Left lung (tissue), 10 donors: ENCODE measurements around the gene STEAP1B. TPM values are rescaled to one million over a fixed set of nuclear protein-coding genes. Genes with fewer than 3 reads are reported as not detected.
"Not testable (repeated sequence)": the region's sequence is repeated elsewhere in the genome, so short reads cannot be mapped to it uniquely, and the experiment has no call there.

Experiments used
- ATAC-seq: fragments of 200-7000 bp; cut with Tn5 transposase; one replicate; pipeline ENCODE4 v1.9.1; 2020; ENCODE audit warnings: moderate library complexity
- DNase-seq, 4 donors: peaks; one replicate each; pipeline ENCODE4 v3.0.0-alpha.2; 2013 to 2020
- H3K27ac ChIP-seq, 2 donors: fragments of 200-600 bp; sonication (generic) in 1 of 2; one replicate each; pipeline versions ENCODE4 v1.5.0 to v1.8.0; 2020 to 2021
- H3K27me3 ChIP-seq, 2 donors: fragments of 200-600 bp; sonication (generic) in 1 of 2; one replicate each; pipeline versions ENCODE4 v1.5.0 to v1.8.0; 2020 to 2021
- H3K36me3 ChIP-seq, 2 donors: fragments of 200-600 bp; sonication (generic) in 1 of 2; one replicate each; pipeline versions ENCODE4 v1.5.0 to v1.8.0; 2020 to 2021
- H3K4me1 ChIP-seq, 2 donors: fragments of 200-600 bp; one replicate each; pipeline ENCODE4 v1.8.0; 2021
- H3K4me3 ChIP-seq, 2 donors: fragments of 200-600 bp; sonication (generic) in 1 of 2; one replicate each; pipeline versions ENCODE4 v1.5.0 to v1.8.0; 2020 to 2021; ENCODE audit warnings: mild to moderate bottlenecking in 1 of 2
- H3K9me3 ChIP-seq, 2 donors: fragments of 200-600 bp; sonication (generic) in 1 of 2; one replicate each; pipeline versions ENCODE4 v1.5.0 to v1.8.0; 2020 to 2021
- intact Hi-C, 2 donors: fragments of 100-400 bp; cut with DNase I; formaldehyde crosslinking; loops; one replicate each; pipeline versions ENCODE4 v1.11.2 to v1.14.2; 2022
- polyA plus RNA-seq, 6 donors: library from polyadenylated mRNA; unstranded; fragments of 120-200 nt; gene quantifications; one replicate each; pipeline ENCODE4 v1.2.1, GENCODE V29; 2013; ENCODE audit not compliant: insufficient read length in 6 of 6
- total RNA-seq, 2 donors: library from RNA; stranded (reverse); fragmentation: NEBNext Ultra II Directional; extraction: Animal tissue kit (Norgen Biotek cat#: 25700); gene quantifications; one replicate each; pipeline ENCODE4 v1.2.1, GENCODE V29; 2021
- TF ChIP-seq, protein P1 (sequence below), 2 donors: fragments of 200-600 bp; sonication (generic) in 1 of 2; IDR thresholded peaks; one replicate each; pipeline versions ENCODE4 v1.5.0 to v1.8.0; 2021; ENCODE audit warnings: antibody characterized with exemption in 2 of 2
- donor health status: DM: no; HTN: yes; CAD: no.
- donor health status: DM: no; HTN: no; CAD: no.

The STEAP1B gene
- total and polyA plus RNA-seq, 8 donors = 0.85 to 3.4 (median 2.7) TPM

DNA sequence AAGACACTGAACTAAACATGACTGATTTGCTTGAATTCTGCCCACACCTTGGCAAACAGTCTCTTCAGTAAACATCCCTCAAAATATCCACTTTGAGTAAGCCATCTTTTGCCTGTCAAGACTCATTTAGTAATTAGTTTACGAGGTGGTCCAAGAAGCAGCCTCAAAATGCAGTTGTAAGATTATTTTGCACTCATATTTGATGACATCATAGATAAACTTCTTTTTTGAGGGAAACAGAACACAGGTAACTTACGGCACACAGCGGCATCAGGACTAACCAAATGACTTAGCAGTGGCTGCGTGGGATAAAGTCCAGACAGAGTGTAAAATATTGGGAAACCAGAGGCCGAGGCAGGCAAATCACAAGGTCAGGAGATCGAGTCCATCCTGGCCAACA, 41.8 kb upstream of the STEAP1B start:
- Histone ChIP-seq H3K4me1 (no peaks in the 10 kb centered on the region), H3K27me3 (peaks cover 5 to 27% of the 10 kb centered on the region in 2 donors), H3K9me3 (no peaks in the 10 kb centered on the region), H3K4me3 (no peak overlapping the region), H3K36me3 (no peaks in the 10 kb centered on the region), H3K27ac (no peak overlapping the region)
- DNase-seq (no peak), ATAC-seq (no peak)
- TF ChIP-seq, protein P1, sequence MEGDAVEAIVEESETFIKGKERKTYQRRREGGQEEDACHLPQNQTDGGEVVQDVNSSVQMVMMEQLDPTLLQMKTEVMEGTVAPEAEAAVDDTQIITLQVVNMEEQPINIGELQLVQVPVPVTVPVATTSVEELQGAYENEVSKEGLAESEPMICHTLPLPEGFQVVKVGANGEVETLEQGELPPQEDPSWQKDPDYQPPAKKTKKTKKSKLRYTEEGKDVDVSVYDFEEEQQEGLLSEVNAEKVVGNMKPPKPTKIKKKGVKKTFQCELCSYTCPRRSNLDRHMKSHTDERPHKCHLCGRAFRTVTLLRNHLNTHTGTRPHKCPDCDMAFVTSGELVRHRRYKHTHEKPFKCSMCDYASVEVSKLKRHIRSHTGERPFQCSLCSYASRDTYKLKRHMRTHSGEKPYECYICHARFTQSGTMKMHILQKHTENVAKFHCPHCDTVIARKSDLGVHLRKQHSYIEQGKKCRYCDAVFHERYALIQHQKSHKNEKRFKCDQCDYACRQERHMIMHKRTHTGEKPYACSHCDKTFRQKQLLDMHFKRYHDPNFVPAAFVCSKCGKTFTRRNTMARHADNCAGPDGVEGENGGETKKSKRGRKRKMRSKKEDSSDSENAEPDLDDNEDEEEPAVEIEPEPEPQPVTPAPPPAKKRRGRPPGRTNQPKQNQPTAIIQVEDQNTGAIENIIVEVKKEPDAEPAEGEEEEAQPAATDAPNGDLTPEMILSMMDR (IDR thresholded peaks at IDR 0.05) = no peak
- intact Hi-C loops = no loop called here

DNA sequence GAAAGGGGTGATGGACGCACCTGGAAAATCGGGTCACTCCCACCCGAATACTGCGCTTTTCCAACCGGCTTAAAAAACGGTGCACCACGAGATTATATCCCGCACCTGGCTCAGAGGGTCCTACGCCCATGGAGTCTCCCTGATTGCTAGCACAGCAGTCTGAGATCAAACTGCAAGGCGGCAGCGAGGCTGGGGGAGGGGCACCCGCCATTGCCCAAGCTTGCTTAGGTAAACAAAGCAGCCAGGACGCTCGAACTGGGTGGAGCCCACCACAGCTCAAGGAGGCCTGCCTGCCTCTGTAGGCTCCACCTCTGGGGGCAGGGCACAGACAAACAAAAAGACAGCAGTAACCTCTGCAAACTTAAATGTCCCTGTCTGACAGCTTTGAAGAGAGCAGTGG, 28.5 kb upstream of the STEAP1B start:
- H3K4me3 ChIP-seq, H3K27me3 ChIP-seq, H3K36me3 ChIP-seq, ATAC-seq, intact Hi-C loops, H3K4me1 ChIP-seq, H3K27ac ChIP-seq, DNase-seq, H3K9me3 ChIP-seq: not testable (repeated sequence)

DNA sequence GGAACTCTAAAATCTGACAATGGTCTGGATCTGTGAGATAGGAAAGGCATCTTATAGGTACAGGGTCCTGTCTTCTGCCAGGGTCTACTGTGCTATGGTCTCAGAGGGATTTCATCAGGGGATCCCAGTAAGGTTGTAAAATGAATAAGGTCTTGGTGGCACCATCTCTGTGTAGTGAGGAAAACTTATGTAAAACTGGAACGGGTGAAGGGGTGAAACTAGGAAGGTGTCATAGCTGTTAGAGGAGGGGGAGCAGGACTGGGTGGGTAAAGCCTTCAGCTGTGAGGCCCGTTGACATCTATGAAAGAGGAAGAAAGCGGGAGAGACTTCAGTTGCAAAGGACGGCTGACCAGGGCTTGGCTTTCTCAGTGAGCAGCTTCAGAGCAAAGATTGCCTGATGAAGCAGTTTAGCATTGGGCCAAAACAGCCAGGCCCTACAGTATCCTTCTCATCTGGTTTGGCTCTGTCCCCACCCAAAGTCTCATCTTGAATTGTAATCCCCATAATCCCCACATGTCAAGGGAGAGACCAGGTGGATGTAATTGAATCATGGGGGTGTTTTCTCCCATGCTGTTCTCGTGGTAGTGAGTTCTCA, 24.5 kb upstream of the STEAP1B start:
- DNase-seq, H3K4me3 ChIP-seq, H3K27me3 ChIP-seq, H3K9me3 ChIP-seq, intact Hi-C loops, H3K36me3 ChIP-seq, H3K27ac ChIP-seq, ATAC-seq, H3K4me1 ChIP-seq: not testable (repeated sequence)

DNA sequence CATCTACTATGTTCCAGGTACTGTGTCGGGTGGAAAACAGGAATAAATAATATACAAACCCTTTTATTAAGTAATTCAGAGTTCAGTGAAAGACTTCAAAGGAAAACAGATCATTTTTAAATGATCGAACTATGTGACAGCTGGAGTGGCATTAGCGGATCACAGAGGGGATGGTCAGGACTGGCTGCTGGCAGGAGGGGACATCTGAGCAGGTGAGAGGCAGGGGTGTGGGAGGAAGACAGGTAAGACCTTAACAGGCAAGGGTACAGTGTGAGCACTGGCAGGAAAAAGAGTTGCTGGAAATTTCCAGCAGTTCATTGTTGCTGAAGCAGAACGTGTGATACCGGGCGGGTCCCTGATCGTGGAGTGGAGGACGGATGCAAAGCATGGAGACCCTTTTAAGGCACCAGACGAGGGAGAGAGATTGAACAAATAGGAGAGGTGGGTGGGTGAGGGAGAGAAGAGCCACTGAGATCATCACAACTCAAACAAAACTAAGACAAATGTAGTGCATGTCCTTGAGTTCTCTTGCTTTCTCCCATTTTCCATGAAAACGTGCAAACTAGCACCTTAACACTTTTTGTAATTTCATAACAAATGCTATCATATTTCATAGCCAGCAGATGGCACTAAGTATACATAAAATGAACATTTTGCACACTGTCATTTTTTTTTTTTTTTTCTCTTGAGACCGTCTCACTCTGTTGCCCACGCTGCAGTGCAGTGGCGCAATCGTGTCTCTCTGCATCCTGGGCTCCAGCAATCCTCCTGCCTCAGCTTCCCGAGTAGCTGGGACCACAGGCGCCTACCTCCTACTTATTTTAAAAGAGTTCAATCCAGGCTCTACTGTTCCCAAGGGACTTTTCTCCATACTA, 23.7 kb upstream of the STEAP1B start:
- H3K36me3 ChIP-seq, H3K9me3 ChIP-seq, H3K27me3 ChIP-seq, intact Hi-C loops, H3K4me1 ChIP-seq, H3K27ac ChIP-seq, H3K4me3 ChIP-seq: not testable (repeated sequence)
- peak; percentile 87 for ATAC-seq
- TF ChIP-seq, protein P1 (IDR thresholded peaks at IDR 0.05) = peak in 1 of 2 donors; percentile 25
- peak in 2 of 4 donors; percentile 5 to 33 for DNase-seq

DNA sequence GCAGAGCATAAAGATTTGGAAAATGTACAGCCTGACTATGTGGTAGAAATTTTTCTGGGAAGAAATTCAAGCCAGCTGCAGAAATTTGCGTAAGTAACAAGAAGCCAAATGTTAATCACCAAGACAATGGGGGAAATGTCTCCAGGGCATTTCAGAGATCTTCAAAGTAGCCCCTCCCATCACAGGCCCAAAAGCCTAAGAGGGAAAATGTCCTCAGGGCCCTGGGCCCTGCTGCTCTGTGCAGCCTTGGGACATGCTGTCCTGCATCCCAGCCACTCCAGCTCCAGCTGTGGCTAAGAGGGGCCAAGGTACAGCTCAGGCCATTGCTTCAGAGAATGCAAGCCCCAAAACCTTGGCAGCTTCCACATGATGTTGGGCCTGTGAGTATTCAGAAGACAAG, 19.6 kb upstream of the STEAP1B start:
- intact Hi-C loops, H3K27me3 ChIP-seq, ATAC-seq, DNase-seq, H3K36me3 ChIP-seq, H3K9me3 ChIP-seq, H3K27ac ChIP-seq, H3K4me3 ChIP-seq, H3K4me1 ChIP-seq: not testable (repeated sequence)

DNA sequence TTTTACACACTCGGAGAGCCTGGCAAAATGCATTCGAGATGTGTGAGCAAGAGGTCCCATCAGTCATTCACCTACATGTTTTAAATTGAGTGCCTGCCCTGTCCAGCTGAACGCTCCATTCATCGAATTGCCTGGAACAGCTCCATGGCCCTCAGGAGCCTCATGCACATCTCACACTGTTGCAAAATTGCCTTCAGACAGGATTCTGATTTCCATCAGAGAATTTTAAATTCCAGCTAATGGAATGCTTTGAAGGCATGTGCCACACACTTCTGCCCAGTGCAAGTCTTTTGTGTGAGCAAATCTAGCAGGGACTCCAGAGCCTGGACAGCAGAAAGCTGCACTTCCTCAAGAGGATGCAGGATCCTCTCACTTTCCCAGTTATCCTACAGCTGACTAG, 17.0 kb upstream of the STEAP1B start:
- DNase-seq, H3K36me3 ChIP-seq, H3K4me3 ChIP-seq, ATAC-seq, intact Hi-C loops, H3K9me3 ChIP-seq, H3K27me3 ChIP-seq, H3K27ac ChIP-seq, H3K4me1 ChIP-seq: not testable (repeated sequence)

DNA sequence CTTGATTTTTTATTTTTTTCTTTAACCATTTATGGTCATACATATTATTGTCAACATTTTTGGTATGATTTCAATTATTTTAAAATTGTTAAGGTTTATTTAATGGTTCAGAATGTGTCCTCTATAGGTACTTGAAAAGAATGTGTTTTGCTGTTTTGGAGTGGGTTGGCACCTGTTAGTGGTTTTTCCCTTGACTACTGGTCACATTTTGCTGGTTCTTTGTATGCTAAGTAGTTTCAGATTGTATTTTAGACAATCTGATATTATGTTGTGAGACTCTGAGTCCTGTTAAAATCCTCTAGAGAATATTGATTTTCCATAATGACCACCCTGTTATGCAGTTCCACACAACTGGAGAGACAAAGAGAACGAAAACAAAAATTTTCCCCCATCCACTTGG, 15.0 kb upstream of the STEAP1B start:
- DNase-seq, ATAC-seq, H3K36me3 ChIP-seq, H3K27ac ChIP-seq, H3K4me1 ChIP-seq, H3K9me3 ChIP-seq, H3K27me3 ChIP-seq, H3K4me3 ChIP-seq, intact Hi-C loops: not testable (repeated sequence)

DNA sequence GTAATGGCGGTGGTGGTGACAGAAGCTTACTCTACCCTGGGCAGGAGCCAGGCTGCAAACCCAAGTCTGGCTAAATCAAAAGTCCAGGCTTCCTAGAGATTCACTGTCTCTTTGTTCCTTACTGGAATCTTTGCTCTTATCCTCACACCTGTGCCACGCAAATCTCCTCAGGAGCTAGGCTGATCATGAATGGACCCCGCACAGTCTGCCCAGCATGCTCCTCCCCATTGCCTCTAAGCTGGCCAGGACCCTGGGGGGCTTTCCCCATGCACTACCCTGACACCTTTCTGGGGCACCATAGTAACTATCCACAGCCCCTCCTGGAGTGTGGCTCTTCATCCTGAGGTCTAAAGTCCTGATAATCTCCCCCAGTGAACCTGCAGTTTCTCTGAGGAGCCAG, 7.3 kb upstream of the STEAP1B start:
- H3K27ac ChIP-seq, H3K9me3 ChIP-seq, H3K4me3 ChIP-seq, DNase-seq, H3K36me3 ChIP-seq, intact Hi-C loops, ATAC-seq, H3K27me3 ChIP-seq, H3K4me1 ChIP-seq: not testable (repeated sequence)

DNA sequence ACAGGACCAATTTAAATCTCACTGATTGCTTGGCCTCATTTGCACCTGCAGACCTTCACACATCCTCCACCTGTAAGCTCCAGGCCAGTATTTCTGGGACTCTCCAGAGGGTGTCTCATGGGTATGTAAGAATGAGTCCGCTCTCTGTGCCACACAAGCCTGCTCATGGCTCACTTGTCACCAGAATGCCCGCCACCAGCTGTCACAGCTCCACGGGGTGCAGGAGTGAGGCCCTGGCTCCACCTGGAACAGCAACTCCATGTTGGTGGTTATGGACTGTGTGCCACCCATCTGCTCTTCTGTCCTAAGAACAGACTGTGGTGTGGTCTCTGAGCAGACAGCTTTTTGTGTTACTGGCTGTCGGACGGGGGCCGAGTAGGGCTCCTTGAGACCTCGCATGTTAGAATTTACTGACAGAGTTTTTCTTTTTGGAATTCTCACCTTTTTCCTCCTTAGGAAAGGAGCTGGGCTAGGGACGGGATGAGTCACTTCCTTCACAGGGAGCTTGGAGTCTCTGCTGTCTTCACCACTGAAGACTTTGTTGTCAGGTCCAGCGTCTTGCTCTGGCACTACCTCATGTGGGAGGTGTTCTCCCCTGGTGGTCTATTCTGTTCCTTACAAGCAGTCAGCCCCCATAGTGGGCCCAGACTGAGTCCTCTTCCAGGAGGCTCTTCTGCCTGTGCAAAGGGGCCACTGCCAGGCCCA, 6.5 kb upstream of the STEAP1B start:
- H3K27ac ChIP-seq, H3K4me1 ChIP-seq, DNase-seq, H3K4me3 ChIP-seq, H3K9me3 ChIP-seq, intact Hi-C loops, H3K36me3 ChIP-seq, H3K27me3 ChIP-seq, ATAC-seq: not testable (repeated sequence)

DNA sequence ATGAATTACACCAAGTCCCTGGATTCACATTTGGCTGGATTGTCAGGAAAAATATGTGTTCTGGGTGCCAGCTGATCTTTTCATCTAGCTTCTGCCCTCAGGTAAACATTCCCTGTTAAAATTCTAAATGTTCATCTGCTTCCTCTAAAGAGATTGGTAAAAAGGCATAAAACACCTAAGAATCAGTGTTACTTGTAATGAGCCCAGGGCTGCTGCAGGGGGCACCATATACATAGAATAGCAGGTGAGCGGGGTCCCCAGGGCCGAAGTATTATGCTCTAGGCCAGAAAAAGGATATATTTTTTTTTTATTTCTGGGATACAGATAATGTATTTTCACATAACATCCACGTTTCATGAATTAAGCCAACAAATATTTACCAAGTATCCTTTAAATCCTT, 4.5 kb upstream of the STEAP1B start:
- intact Hi-C loops, H3K9me3 ChIP-seq, H3K4me1 ChIP-seq, H3K27ac ChIP-seq, ATAC-seq, H3K4me3 ChIP-seq, DNase-seq, H3K36me3 ChIP-seq: not testable (repeated sequence)
- peaks cover 0 to 17% of the 10 kb centered on the region in 2 donors for H3K27me3 ChIP-seq

DNA sequence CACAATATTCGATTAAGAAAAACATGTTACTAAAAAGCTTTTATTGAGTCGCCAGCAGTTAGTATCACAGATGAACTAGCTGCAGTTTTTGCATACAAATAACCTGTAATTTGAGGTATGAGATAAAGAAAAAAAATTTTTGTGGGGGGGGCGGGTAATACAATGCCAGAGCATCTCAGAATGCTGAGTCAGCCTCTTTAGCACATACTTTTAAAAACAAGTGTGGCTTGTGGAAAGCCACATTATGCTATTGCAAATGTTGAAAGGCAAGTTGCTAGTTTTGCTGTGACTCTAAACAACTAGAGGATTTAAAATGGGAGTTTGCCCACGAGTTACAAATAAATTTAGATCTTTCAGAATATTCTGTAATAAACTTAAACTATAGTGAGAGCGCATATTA, 2.1 kb upstream of the STEAP1B start:
- H3K4me1 ChIP-seq, H3K27ac ChIP-seq, DNase-seq, ATAC-seq, H3K4me3 ChIP-seq, intact Hi-C loops, H3K9me3 ChIP-seq, H3K36me3 ChIP-seq: not testable (repeated sequence)
- H3K27me3 ChIP-seq = peaks cover 0 to 20% of the 10 kb centered on the region in 2 donors
